IPS DF 19.7 (cell line): ENCODE data around the gene GLYR1.

Experiments
- DNase-seq: peaks from one replicate; pipeline ENCODE4 v3.0.0-alpha.2; 2013; ENCODE audit warnings: low read depth, low spot score

GLYR1 gene

GRCh38 chr16:4806280-4806679 is 40.8 kb downstream of the GLYR1 start:
- no peak for DNase-seq

- DNase-seq: no peak
These were observed 41.9 kb downstream of the GLYR1 start for GRCh38 chr16:4805231-4805630.

- no peak for DNase-seq
These were observed 43.0 kb downstream of the GLYR1 start for GRCh38 chr16:4803898-4804762.

GRCh38 chr16:4803401-4803844 is 43.7 kb downstream of the GLYR1 start:
- DNase-seq: no peak

- peak; percentile 74 for DNase-seq
These were observed 44.3 kb downstream of the GLYR1 start for GRCh38 chr16:4802659-4803287.

GRCh38 chr16:4801962-4802658 is 45.0 kb downstream of the GLYR1 start, which contains the start of gene ROGDI:
Gene ROGDI (minus strand): TSS chr16:4802633. CDS start chr16:4802571, 62 bp downstream.
- no peak for DNase-seq

GRCh38 chr16:4801051-4801961 is 45.8 kb downstream of the GLYR1 start:
- DNase-seq: no peak

- no peak for DNase-seq
These were observed 46.6 kb downstream of the GLYR1 start for GRCh38 chr16:4800290-4801041.

GRCh38 chr16:4799171-4799855 is 47.8 kb downstream of the GLYR1 start:
- no peak for DNase-seq

GRCh38 chr16:4798456-4798855 is 48.6 kb downstream of the GLYR1 start:
- no peak for DNase-seq

GRCh38 chr16:4797805-4798252 is 49.3 kb downstream of the GLYR1 start:
- no peak for DNase-seq

- DNase-seq: no peak
These were observed 49.9 kb downstream of the GLYR1 start for GRCh38 chr16:4796982-4797804.

GRCh38 chr16:4795828-4796572 is 51.1 kb downstream of the GLYR1 start:
- DNase-seq: no peak

- no peak for DNase-seq
These were observed 51.8 kb downstream of the GLYR1 start, which contains the start of gene SMIM22 for GRCh38 chr16:4795181-4795827. Gene SMIM22 (plus strand): TSS chr16:4795369. CDS start chr16:4795735, 366 bp downstream.

GRCh38 chr16:4792951-4793513 is 54.1 kb downstream of the GLYR1 start:
- no peak for DNase-seq

GRCh38 chr16:4790871-4791270 is 56.2 kb downstream of the GLYR1 start:
- DNase-seq: no peak

- no peak for DNase-seq
These were observed 56.8 kb downstream of the GLYR1 start for GRCh38 chr16:4790261-4790660.
